H9 (cell line): ENCODE data around the gene BCAT1. TPM values are rescaled to one million over a fixed set of nuclear protein-coding genes. Genes with fewer than 3 reads are reported as not detected.

Experiments used
- DNase-seq: peaks from one replicate; pipeline ENCODE4 v3.0.0-alpha.2; 2017
- H2AFZ ChIP-seq: one replicate; pipeline ENCODE4 v1.6.1; 2013; ENCODE audit warnings: mild to moderate bottlenecking, low read length, control low read depth, moderate library complexity
- H2AK5ac ChIP-seq: 2 replicates; pipeline ENCODE4 v1.6.1; 2013; ENCODE audit warnings: low read length, control low read depth, mixed read lengths; ENCODE audit not compliant: insufficient read length
- H2BK120ac ChIP-seq: one replicate; pipeline ENCODE4 v1.6.1; 2013; ENCODE audit warnings: low read depth, mild to moderate bottlenecking, low read length, control low read depth, inconsistent platforms; ENCODE audit not compliant: poor library complexity, severe bottlenecking
- H2BK12ac ChIP-seq: 2 replicates; pipeline ENCODE4 v1.6.1; 2013; ENCODE audit warnings: low read length, control low read depth, mixed read lengths, low read depth; ENCODE audit not compliant: insufficient read length
- H2BK15ac ChIP-seq: 2 replicates; pipeline ENCODE4 v1.6.1; 2013; ENCODE audit warnings: low read depth, low read length, control low read depth
- H2BK20ac ChIP-seq: one replicate; pipeline ENCODE4 v1.6.1; 2013; ENCODE audit warnings: low read depth, mild to moderate bottlenecking, low read length, control low read depth, inconsistent platforms; ENCODE audit not compliant: poor library complexity, severe bottlenecking
- H2BK5ac ChIP-seq: 2 replicates; pipeline ENCODE4 v1.6.1; 2013; ENCODE audit warnings: low read length, control low read depth, mixed read lengths; ENCODE audit not compliant: insufficient read length
- H3K14ac ChIP-seq: 2 replicates; pipeline ENCODE4 v1.6.1; 2013; ENCODE audit warnings: low read length, control low read depth; ENCODE audit not compliant: insufficient read depth
- H3K18ac ChIP-seq: 2 replicates; pipeline ENCODE4 v1.6.1; 2013; ENCODE audit warnings: low read depth, mild to moderate bottlenecking, mixed read lengths, low read length, control low read depth; ENCODE audit not compliant: insufficient read length
- H3K23ac ChIP-seq: 2 replicates; pipeline ENCODE4 v1.6.1; 2013; ENCODE audit warnings: low read length, control low read depth, mixed read lengths, low read depth; ENCODE audit not compliant: insufficient read length
- H3K23me2 ChIP-seq: 2 replicates; pipeline ENCODE4 v1.6.1; 2013; ENCODE audit warnings: low read depth, mild to moderate bottlenecking, mixed read lengths, low read length, control low read depth; ENCODE audit not compliant: insufficient read length, poor library complexity, severe bottlenecking
- H3K27ac ChIP-seq: 2 replicates; pipeline ENCODE4 v1.5.1; 2013; ENCODE audit warnings: low read length, control low read depth, mixed read lengths, low read depth; ENCODE audit not compliant: insufficient read length
- H3K27me3 ChIP-seq: 2 replicates; pipeline ENCODE4 v1.6.1; 2013; ENCODE audit warnings: low read length, control low read depth, inconsistent platforms; ENCODE audit not compliant: insufficient read depth
- H3K4ac ChIP-seq: 2 replicates; pipeline ENCODE4 v1.6.1; 2013; ENCODE audit warnings: low read depth, mild to moderate bottlenecking, control low read depth, inconsistent platforms, low read length, moderate library complexity
- H3K4me1 ChIP-seq: 2 replicates; pipeline ENCODE4 v1.6.1; 2013; ENCODE audit warnings: low read length, control low read depth, inconsistent platforms; ENCODE audit not compliant: insufficient read depth
- H3K4me2 ChIP-seq: 2 replicates; pipeline ENCODE4 v1.6.1; 2013; ENCODE audit warnings: low read length, control low read depth, mixed read lengths; ENCODE audit not compliant: insufficient read length, insufficient read depth
- H3K56ac ChIP-seq: 2 replicates; pipeline ENCODE4 v1.6.1; 2013; ENCODE audit warnings: low read depth, mild to moderate bottlenecking, mixed read lengths, low read length, control low read depth; ENCODE audit not compliant: insufficient read length
- H3K79me1 ChIP-seq: 2 replicates; pipeline ENCODE4 v1.6.1; 2013; ENCODE audit warnings: low read depth, mild to moderate bottlenecking, moderate library complexity, low read length, control low read depth, inconsistent platforms; ENCODE audit not compliant: insufficient read depth, poor library complexity, severe bottlenecking
- H3K79me2 ChIP-seq: 2 replicates; pipeline ENCODE4 v1.6.1; 2013; ENCODE audit warnings: low read length, control low read depth, inconsistent platforms; ENCODE audit not compliant: insufficient read depth
- H3K9ac ChIP-seq: 2 replicates; pipeline ENCODE4 v1.6.1; 2013; ENCODE audit warnings: low read length, control low read depth, mixed read lengths; ENCODE audit not compliant: insufficient read length; ENCODE audit errors: extremely low read depth
- H3K9me3 ChIP-seq: one replicate; pipeline ENCODE4 v1.6.1; 2013; ENCODE audit warnings: low read depth, low read length, inconsistent platforms; ENCODE audit not compliant: control insufficient read depth
- H3T11ph ChIP-seq: one replicate; pipeline ENCODE4 v1.6.1; 2013; ENCODE audit warnings: mild to moderate bottlenecking, low read length, control low read depth, inconsistent platforms
- H4K20me1 ChIP-seq: one replicate; pipeline ENCODE4 v1.6.1; 2013; ENCODE audit not compliant: control insufficient read depth, insufficient read length, insufficient read depth
- H4K5ac ChIP-seq: 2 replicates; pipeline ENCODE4 v1.6.1; 2013; ENCODE audit warnings: low read depth, mild to moderate bottlenecking, mixed read lengths, low read length, control low read depth; ENCODE audit not compliant: insufficient read length
- H4K8ac ChIP-seq: replicated peaks from 2 replicates; pipeline ENCODE4 v1.6.1; 2013; ENCODE audit warnings: low read length, control low read depth, mixed read lengths, low read depth; ENCODE audit not compliant: insufficient read length
- H4K91ac ChIP-seq: 2 replicates; pipeline ENCODE4 v1.6.1; 2013; ENCODE audit warnings: low read depth, mild to moderate bottlenecking, moderate library complexity, mixed read lengths, low read length, control low read depth; ENCODE audit not compliant: insufficient read length
- H3K27ac Mint-ChIP-seq, 3 experiments: 2 replicates in 2 of 3; 3 replicates in 1 of 3; pipeline ENCODE4 v1.8.0; 2020 to 2021; ENCODE audit warnings: mixed read lengths in 3 of 3, mild to moderate bottlenecking in 1 of 3, moderate library complexity in 1 of 3
- H3K27me3 Mint-ChIP-seq: 2 replicates; pipeline ENCODE4 v1.8.0; 2021; ENCODE audit warnings: low read depth, mild to moderate bottlenecking, moderate library complexity, mixed read lengths
- H3K36me3 Mint-ChIP-seq, 3 experiments: 2 replicates in 2 of 3; 3 replicates in 1 of 3; pipeline ENCODE4 v1.8.0; 2020 to 2021; ENCODE audit warnings: low read depth in 3 of 3, mixed read lengths in 3 of 3; ENCODE audit not compliant: insufficient read depth in 1 of 3
- H3K4me1 Mint-ChIP-seq, 2 experiments: 2 replicates each; pipeline ENCODE4 v1.8.0; 2020; ENCODE audit warnings: mixed read lengths in 2 of 2
- H3K4me3 Mint-ChIP-seq, 2 experiments: 2 replicates in 1 of 2; 3 replicates in 1 of 2; pipeline ENCODE4 v1.8.0; 2020 to 2021; ENCODE audit warnings: mild to moderate bottlenecking in 2 of 2, mixed read lengths in 2 of 2, moderate library complexity in 1 of 2
- H3K9me3 Mint-ChIP-seq, 2 experiments: 2 replicates in 1 of 2; 3 replicates in 1 of 2; pipeline ENCODE4 v1.8.0; 2020; ENCODE audit warnings: mild to moderate bottlenecking in 2 of 2, mixed read lengths in 2 of 2, moderate library complexity in 1 of 2
- CTCF ChIP-seq: fragments of 200-600 bp; sonication (generic); conservative IDR thresholded peaks from 3 replicates; pipeline ENCODE4 v1.8.0; 2021; ENCODE audit warnings: antibody characterized with exemption, mild to moderate bottlenecking
- WGBS: extraction: QIAGEN DNeasy Blood & Tissue Kit; methylation state at CpG from one replicate; pipeline ENCODE4 v1.1.7; 2013; ENCODE audit warnings: missing lambda C conversion rate, low lambda C conversion rate, mixed read lengths; ENCODE audit not compliant: insufficient read length; ENCODE audit errors: extremely low coverage; 5-methylcytosine and 5-hydroxymethylcytosine counted together
- total RNA-seq: library from RNA; stranded (reverse); gene quantifications from 2 replicates; pipeline ENCODE4 v1.2.1, GENCODE V29; 2021

The BCAT1 gene
- total RNA-seq, 1 experiment from 2014 or later = 244 TPM

- H3K9me3 ChIP-seq = no peaks in the 10 kb centered on the region
- no peaks in the 10 kb centered on the region for H3K4me1 ChIP-seq
- no peak for TF ChIP-seq CTCF
- H4K8ac ChIP-seq = no peak overlapping the region
- no peak overlapping the region for H3K9ac ChIP-seq
- no peak overlapping the region for H2BK20ac ChIP-seq
- no peak overlapping the region for H2BK5ac ChIP-seq
- no peaks in the 10 kb centered on the region for H4K20me1 ChIP-seq
- H3T11ph ChIP-seq = no peak overlapping the region
- no peaks in the 10 kb centered on the region for H3K79me2 ChIP-seq
- no peak overlapping the region for H3K23ac ChIP-seq
- Mint-ChIP-seq H3K36me3 (peaks cover 0 to 8% (median 2%) of the 10 kb centered on the region in 3 experiments; a peak in 4 of 7 replicates), H3K4me3 (no peak overlapping the region), H3K27me3 (no peaks in the 10 kb centered on the region; the same call in 1 of the 2 replicates), H3K27ac (no peak overlapping the region), H3K4me1 (no peaks in the 10 kb centered on the region), H3K9me3 (peaks cover 18% of the 10 kb centered on the region in 2 experiments)
- H2BK120ac ChIP-seq = no peak overlapping the region
- H3K4me2 ChIP-seq = no peak overlapping the region
- no peak overlapping the region for H3K14ac ChIP-seq
- H2BK12ac ChIP-seq = no peak overlapping the region
- no peaks in the 10 kb centered on the region for H3K27me3 ChIP-seq
- H2BK15ac ChIP-seq = no peak overlapping the region
- no peak for DNase-seq
- no peaks in the 10 kb centered on the region for H3K23me2 ChIP-seq
- H3K56ac ChIP-seq = no peak overlapping the region
- H3K4ac ChIP-seq = no peak overlapping the region
- H3K18ac ChIP-seq = no peak overlapping the region
- no CpG with 5 or more reads among the region's 8 CpGs for WGBS
- no peak overlapping the region for H2AK5ac ChIP-seq
- no peak overlapping the region for H2AFZ ChIP-seq
- H3K27ac ChIP-seq = no peak overlapping the region
- no peak overlapping the region for H4K5ac ChIP-seq
- no peak overlapping the region for H4K91ac ChIP-seq
- H3K79me1 ChIP-seq = no peaks in the 10 kb centered on the region
Observed at GRCh38 chr12:24979976-24980730, 31.3 kb upstream of the BCAT1 start.
